ENCODE data around the gene ARID4A. TPM values are rescaled to one million over a fixed set of nuclear protein-coding genes. Genes with fewer than 3 reads are reported as not detected.

ARID4A gene
- total and polyA plus RNA-seq, 2 donors (not counting 3 experiments of a cell fraction or from before 2014, with no cell fraction given): 3.7 to 20.0 TPM

DNA sequence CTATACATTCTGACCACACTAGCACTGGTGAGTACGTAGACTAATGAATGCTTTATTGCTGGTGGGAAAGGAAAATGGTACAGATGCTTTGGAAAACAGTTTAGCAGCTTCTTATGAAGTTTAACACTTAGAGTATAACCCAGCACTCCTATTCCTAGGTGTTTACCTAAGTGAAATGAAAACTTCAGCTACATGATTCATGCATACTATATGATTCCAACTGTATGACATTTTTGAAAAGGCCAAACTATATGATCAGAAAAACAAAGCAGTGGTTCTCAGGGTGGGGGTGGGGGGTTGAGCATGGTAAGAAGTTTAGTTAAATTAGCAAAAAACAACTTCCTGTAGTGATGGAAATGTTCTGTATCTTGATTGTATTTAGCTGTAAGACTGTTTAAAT lies 22.1 kb upstream of the ARID4A start:
- Histone ChIP-seq H4K20me1 (replicated peaks; ENCODE audit: control insufficient read depth, extremely low read depth, insufficient read depth, low read length) (peaks cover 10% of the 10 kb centered on the region), H2AFZ (ENCODE audit: low read depth, low read length) (no peak overlapping the region), H3K27ac (ENCODE audit: insufficient read depth, low read depth, low read length) (no peak overlapping the region), H3K9me1 (replicated peaks; ENCODE audit: control insufficient read depth, extremely low read depth, insufficient read depth, low read length) (no peaks in the 10 kb centered on the region), H3K9me3 (replicated peaks; ENCODE audit: control insufficient read depth, insufficient read depth, low read length) (no peaks in the 10 kb centered on the region), H3K4me3 (replicated peaks in 1 of 3; ENCODE audit: insufficient read depth in 1 of 3, low read depth in 1 of 3, low read length in 3 of 3) (no peak overlapping the region), H3K36me3 (ENCODE audit: control insufficient read depth in 2 of 2, extremely low read depth in 1 of 2, insufficient read depth in 2 of 2, low read length in 2 of 2) (peaks cover 10 to 16% of the 10 kb centered on the region in 2 experiments), H3K9ac (replicated peaks; ENCODE audit: extremely low read depth, insufficient read depth, low read length) (no peak overlapping the region), H3K4me2 (ENCODE audit: insufficient read depth, low read length) (no peak overlapping the region), H3K4me1 (ENCODE audit: control insufficient read depth, extremely low read depth, insufficient read depth, low read length) (peaks cover 7% of the 10 kb centered on the region), H3K79me2 (ENCODE audit: control insufficient read depth, insufficient read depth, low read length) (peaks cover 76% of the 10 kb centered on the region), H3K27me3 (ENCODE audit: control insufficient read depth in 2 of 2, insufficient read depth in 2 of 2, low read length in 2 of 2) (no peaks in the 10 kb centered on the region)
- POLR2A ChIA-PET: interaction anchor here (0.7 kb wide), 1 partner anchor 12 kb away, joined by 5 read pairs; no protein-coding TSS in a partner anchor
- CTCF ChIA-PET: interaction anchor here (1.6 to 1.7 kb wide), 2 partner anchors 12 to 15 kb away, joined by 4 to 6 read pairs; no protein-coding TSS in a partner anchor
- TF ChIP-seq JUN (IDR thresholded peaks at IDR 0.05; ENCODE audit: borderline replicate concordance, insufficient read depth, insufficient read length, low read depth) (no peak), FOS (IDR thresholded peaks at IDR 0.05; ENCODE audit: borderline replicate concordance, insufficient read depth, low read length) (no peak), EZH2 (IDR thresholded peaks at IDR 0.05; ENCODE audit: borderline replicate concordance, low read depth, low read length, severe bottlenecking) (no peak), MYC (IDR thresholded peaks at IDR 0.05; ENCODE audit: low read depth, low read length) (no peak), GATA2 (IDR thresholded peaks at IDR 0.05; ENCODE audit: insufficient read depth, insufficient read length, low read depth, low read length) (no peak), POLR2AphosphoS5 (IDR thresholded peaks at IDR 0.05; ENCODE audit: insufficient read depth, low read depth, low read length) (no peak), POLR2A (IDR thresholded peaks at IDR 0.05; ENCODE audit: low read depth, low read length) (no peak)
- TF ChIP-seq, protein P1, sequence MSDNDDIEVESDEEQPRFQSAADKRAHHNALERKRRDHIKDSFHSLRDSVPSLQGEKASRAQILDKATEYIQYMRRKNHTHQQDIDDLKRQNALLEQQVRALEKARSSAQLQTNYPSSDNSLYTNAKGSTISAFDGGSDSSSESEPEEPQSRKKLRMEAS (IDR thresholded peaks at IDR 0.05; ENCODE audit: insufficient read depth, insufficient read length): no peak
- TF ChIP-seq, protein P2, sequence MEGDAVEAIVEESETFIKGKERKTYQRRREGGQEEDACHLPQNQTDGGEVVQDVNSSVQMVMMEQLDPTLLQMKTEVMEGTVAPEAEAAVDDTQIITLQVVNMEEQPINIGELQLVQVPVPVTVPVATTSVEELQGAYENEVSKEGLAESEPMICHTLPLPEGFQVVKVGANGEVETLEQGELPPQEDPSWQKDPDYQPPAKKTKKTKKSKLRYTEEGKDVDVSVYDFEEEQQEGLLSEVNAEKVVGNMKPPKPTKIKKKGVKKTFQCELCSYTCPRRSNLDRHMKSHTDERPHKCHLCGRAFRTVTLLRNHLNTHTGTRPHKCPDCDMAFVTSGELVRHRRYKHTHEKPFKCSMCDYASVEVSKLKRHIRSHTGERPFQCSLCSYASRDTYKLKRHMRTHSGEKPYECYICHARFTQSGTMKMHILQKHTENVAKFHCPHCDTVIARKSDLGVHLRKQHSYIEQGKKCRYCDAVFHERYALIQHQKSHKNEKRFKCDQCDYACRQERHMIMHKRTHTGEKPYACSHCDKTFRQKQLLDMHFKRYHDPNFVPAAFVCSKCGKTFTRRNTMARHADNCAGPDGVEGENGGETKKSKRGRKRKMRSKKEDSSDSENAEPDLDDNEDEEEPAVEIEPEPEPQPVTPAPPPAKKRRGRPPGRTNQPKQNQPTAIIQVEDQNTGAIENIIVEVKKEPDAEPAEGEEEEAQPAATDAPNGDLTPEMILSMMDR (IDR thresholded peaks at IDR 0.05; ENCODE audit: extremely low read depth in 1 of 2, insufficient read depth in 1 of 2, low read depth in 1 of 2, low read length in 2 of 2): no peak
- FAIRE-seq (no peak), DNase-seq (ENCODE audit: low read depth, low spot score) (no peak)
- BruUV-seq (replicated peaks): no TSS peak
- dilution Hi-C loops (cut with MboI; ENCODE audit: extremely low pct_ligation_motif_present, low sequenced_read_pairs): no loop called here
- intact Hi-C loops (cut with micrococcal nuclease): no loop called here

Measured in endothelial cell of umbilical vein (primary cell).